Neural progenitor cell (in vitro differentiated cells): ENCODE measurements around the gene RAP1GDS1.

Experiments used
- CTCF ChIP-seq: fragments of 200-600 bp; sonication (generic); IDR thresholded peaks from 2 replicates; pipeline ENCODE4 v1.5.1; 2017; ENCODE audit warnings: antibody characterized with exemption, mild to moderate bottlenecking
- EZH2 ChIP-seq: fragments of 200-600 bp; sonication (generic); IDR thresholded peaks from 2 replicates; pipeline ENCODE4 v1.6.1; 2017; ENCODE audit warnings: antibody characterized with exemption, mild to moderate bottlenecking, moderate library complexity
- EZH2phosphoT487 ChIP-seq: fragments of 200-600 bp; sonication (generic); IDR thresholded peaks from 2 replicates; pipeline ENCODE4 v1.6.1; 2017; ENCODE audit warnings: antibody characterized with exemption

- TF ChIP-seq CTCF = no peak
- no peak for TF ChIP-seq EZH2
- no peak for TF ChIP-seq EZH2phosphoT487
Observed at GRCh38 chr4:98310867-98311266, 49.7 kb downstream of the RAP1GDS1 start.
